GM19238 (cell line): Measurements from ENCODE around the gene EGLN2.
A peak's percentile ranks its signal among the peaks of the same experiment; 100 is the strongest.
"Not testable (repeated sequence)": the region's sequence is repeated elsewhere in the genome, so short reads cannot be mapped to it uniquely, and the experiment has no call there.

Experiments
- DNase-seq: peaks from one replicate; pipeline ENCODE4 v3.0.0; 2011; ENCODE audit warnings: low spot score; ENCODE audit not compliant: insufficient read length

EGLN2 gene

DNA sequence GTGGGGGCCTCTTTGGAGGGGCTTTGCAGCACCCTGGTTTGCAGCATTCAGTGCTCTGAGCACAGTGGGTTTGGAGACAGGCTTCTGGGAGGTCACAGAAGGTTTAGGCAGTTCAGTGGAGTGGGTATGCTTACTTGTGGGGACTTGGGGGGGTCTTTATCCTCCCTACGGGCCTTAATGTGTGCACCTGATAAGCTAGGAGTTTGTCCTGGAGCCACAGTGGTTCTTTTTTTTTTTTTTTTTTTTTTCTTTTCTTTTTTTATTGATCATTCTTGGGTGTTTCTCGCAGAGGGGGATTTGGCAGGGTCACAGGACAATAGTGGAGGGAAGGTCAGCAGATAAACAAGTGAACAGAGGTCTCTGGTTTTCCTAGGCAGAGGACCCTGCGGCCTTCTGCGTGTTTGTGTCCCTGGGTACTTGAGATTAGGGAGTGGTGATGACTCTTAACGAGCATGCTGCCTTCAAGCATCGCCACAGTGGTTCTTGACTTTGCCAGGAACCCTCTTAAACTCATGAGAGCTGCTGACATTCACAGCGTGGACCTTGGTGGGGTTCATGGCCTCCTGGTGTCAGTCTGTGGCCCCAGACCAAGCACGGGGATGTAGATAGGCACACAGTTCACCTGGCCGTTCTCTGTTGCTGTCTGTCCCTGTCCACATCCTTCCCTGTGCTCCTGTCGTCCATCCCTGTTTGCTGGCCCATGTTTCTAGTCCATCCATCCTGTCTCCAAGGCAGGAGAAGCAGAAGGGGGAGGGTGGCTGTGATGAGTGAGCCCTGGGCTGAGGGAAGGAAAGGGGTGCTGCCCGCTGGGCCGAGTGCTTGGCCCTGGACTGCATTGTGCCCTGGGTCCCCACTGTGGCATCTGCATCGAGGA, 2.7 kb downstream of the EGLN2 start:
- no peak for DNase-seq

DNA sequence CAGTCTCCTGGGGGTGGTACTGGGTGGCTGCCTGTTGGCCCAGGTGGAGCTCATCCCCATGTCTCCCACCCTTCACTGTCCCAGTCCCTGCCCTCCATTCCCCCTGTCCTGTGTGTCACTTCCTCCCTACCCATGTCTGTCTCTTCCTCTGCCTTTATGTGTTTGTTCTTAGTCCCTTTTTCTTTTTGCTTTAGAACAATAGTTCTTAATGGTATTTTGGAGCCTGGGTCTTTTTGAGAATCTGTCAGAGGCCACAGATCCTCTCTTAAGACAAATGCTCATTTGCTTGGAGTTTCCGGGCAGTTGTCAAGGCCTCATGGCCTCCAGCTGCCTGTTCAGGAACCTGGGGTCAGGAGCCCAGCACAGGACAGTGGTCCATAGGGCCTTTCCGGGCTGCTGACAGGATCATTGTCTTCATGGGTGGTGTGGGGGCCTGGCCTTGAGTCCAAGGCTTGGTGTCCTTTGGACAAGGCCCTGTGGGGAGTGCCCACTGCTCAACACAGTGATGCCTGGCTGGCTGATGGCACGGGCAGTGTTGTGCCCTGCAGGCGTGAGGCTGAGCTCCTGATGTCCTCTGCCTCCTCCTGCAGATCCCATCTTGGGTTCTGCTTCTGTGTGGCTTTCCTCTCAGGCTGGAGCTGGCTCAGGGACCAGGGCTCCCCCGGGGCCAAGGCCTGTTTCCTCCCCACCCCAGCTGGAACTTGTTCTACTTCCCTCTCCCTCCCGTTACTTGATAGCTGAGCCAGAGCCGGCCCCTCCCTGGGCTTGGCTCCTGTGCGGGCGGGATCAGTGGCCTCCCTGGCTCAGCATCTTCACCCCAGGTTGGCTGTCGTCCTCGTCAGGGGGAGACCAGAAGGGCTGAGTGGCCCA, 3.5 kb downstream of the EGLN2 start:
- DNase-seq: no peak

DNA sequence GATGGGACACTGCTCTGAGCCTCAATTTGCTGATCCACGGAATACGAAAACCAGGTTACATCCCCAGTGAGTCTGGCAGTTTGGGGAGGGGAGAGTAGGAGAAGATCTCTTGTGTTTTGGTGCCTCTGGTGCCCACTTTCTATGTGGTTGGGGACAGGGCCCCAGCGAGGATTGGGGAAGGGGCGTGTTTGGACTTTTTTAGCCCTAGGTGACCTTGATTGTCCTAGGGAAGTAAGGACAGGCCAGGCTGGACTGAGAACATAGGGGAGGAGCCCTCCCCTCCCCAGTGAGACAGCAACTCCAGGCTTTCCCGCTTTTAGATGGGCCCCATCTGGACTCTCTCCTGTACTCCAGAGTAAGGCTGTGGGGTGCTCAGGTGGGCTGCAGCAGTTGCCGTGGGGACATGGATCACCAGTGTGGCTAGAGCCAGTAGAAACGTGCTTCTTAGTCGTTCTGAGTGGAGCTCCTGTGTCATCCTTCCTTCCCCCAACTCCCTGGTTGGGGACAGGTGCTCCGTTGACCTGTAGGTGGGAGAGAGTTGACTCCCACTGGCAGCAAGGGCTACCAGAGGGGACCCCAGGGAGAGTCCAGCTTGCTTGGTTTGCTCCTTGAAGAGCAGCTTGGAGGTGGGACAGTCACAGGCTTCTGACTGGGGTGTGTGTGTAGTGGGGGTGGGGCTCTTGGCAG, 4.3 kb downstream of the EGLN2 start:
- DNase-seq: no peak

DNA sequence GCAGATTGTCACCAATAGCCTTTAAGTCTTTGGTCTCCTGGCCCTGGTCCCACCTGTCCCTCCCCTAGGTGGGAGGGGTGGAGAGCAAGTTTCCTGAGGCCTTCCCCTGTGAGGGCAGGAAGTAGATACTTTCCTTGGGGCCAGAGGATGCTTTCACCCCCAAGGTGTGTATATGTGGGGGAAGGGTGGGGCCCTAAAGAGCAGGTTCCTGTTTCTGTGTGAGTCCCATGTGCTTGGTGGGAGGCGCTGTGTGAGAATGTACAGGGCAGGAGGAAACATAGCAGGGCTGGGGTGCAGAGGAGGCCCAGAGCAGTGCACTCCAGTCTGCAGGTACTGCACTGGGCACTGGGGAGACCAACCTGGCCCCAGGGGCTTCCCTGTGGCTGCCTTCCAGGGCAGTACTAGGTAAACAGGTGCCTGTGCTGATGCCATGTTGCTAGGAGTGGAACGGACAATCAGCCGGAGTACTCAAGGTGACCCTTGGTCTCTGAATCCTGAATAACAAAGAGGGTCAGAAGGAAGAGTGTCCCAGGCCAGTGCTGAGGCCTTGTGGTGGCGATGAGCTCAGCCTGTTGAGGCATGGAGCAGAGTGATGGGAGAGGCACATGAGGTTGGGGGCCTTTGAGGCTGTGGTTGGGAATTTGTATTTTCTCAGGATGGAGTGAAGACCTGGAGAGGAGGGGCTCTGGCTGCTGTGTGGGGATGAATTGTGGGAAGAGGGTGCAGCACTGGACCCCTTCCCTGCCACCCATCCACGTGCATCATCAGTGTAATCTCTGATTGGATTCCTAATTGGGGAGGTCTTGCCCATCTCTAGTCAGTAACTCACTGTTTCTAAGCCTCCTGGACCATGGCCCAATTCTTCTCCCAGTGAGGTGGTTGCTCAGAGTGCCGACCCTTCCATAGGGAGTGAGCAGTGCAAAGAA, 5.1 kb downstream of the EGLN2 start:
- peak; percentile 45 for DNase-seq

DNA sequence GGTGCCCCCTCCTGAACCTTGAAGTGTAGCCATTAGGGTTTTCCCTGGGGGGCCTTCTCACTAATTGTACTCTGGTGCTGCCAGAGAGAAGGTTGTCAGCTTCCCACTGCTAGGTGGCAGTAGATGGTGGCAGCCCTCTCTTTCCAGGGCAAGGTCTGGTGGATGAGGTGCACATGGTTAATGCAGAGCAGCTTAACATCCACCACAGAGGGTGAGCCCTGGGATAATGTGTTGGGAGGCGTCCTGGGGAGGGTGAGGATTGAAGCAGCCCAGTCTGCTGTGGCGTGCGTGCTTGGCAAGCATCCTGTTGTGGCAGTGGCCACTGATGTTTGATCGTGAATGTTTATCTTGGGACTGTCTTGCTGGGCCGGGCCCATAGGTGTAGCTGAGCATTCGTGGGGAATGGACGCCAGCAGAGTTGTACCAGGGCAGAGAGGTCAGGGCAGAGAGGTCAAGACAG, 5.8 kb downstream of the EGLN2 start:
- no peak for DNase-seq

DNA sequence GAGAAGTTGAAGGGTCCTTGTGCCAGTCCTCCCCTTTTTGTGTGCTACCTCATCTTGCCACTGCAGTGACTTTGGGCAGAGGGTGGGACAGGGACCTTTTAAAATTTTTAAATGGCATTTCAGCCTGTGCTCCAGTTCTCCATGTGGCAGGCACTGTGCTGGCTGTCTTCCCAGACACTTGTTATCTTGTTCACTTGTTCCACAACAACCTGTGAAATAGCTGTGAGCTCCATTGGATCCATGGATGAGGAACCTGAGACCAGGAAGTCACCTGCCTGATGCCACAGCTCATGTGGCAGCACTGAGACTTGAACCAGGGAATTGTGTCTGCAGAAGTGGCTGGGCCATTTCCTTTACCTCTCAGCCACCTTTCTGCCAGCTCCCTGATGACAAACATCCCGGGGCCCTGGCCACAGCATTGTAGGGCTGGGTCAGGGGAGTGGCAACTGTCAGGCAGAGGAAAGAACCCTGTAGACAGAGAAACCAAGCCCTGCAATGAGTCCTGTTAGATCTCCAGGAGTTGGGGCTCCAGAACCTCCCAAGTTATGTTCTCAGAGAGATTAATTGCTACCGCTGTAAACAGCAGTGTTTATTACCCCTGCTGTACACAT, 6.4 kb downstream of the EGLN2 start:
- DNase-seq: no peak

DNA sequence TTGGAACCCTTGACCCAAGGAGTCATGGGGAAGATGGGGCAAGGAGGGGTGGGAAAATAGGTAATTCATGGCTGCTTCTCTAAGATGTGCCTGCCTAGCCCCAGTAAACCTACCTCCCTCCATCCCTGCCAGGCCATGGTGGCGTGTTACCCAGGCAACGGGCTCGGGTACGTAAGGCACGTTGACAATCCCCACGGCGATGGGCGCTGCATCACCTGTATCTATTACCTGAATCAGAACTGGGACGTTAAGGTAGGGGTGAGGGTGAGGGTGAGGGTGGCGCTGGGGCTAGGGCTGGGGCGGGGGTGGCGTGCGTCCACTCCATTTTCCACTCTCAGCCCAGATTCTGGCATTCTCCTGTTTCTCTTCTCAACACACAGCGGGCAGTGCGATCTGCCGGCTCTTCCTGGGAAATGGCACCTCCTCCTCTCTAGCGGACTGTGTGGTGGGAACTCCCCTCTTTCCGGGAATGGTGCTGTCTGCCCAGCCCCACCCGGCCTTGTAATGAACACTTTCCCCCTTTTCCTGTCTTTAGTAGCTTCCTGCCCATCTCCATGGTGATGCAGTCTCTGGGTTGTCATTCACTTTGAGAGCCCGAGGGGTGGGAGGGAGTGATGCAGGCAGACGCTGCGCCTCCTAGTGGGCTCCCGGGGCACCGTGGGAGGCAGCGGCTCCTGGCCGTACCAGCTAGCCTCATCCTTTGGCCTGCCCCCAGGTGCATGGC, 7.6 kb downstream of the EGLN2 start:
- peak; percentile 81 for DNase-seq

DNA sequence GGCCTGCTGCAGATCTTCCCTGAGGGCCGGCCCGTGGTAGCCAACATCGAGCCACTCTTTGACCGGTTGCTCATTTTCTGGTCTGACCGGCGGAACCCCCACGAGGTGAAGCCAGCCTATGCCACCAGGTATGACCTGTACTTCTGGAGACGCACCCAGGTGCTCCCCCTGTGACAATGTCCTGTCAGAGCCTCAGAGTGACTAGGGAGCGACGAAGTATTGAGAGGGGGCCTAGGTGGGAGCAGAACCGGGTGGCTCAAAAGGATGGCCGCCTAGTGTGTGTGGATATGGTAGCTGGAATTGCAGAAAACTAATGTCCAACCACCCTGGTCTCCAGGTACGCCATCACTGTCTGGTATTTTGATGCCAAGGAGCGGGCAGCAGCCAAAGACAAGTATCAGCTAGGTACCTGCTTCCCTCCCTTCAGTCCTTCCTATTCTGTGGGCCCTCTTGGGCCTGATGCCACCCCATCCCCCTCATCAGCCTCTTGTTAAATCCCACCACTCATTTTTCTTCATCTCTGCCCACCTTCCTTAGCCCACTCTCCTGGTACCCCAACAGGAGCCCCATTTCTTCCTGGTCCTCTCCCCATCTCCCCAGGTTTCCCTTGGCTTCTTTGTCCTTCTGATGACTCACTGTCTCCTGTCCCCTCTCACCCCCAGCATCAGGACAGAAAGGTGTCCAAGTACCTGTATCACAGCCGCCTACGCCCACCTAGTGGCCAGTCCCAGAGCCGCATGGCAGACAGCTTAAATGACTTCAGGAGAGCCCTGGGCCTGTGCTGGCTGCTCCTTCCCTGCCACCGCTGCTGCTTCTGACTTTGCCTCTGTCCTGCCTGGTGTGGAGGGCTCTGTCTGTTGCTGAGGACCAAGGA, 8.4 kb downstream of the EGLN2 start:
- DNase-seq: no peak

DNA sequence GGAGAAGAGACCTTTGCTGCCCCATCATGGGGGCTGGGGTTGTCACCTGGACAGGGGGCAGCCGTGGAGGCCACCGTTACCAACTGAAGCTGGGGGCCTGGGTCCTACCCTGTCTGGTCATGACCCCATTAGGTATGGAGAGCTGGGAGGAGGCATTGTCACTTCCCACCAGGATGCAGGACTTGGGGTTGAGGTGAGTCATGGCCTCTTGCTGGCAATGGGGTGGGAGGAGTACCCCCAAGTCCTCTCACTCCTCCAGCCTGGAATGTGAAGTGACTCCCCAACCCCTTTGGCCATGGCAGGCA, 9.0 kb downstream of the EGLN2 start:
- no peak for DNase-seq

DNA sequence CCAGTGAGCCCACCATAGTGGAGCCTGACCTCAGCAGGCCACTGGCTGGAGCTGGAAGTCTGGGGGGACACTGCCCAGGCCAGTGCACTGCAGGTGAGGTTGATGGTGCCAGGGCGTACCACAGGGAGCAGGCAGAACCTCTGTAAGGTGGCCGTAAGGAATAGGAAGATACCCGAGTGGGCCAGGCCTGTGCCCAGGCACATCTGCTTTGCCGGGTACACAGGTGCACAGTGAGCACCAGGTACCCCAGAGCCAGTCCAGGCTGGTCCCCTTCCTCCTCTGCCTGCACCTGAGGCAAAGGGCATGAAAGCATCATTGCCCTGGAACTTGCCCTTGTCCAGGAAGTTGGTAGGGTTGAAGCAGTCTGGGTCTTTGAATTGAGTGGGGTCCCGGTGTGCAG, 9.5 kb downstream of the EGLN2 start:
- DNase-seq: no peak

DNA sequence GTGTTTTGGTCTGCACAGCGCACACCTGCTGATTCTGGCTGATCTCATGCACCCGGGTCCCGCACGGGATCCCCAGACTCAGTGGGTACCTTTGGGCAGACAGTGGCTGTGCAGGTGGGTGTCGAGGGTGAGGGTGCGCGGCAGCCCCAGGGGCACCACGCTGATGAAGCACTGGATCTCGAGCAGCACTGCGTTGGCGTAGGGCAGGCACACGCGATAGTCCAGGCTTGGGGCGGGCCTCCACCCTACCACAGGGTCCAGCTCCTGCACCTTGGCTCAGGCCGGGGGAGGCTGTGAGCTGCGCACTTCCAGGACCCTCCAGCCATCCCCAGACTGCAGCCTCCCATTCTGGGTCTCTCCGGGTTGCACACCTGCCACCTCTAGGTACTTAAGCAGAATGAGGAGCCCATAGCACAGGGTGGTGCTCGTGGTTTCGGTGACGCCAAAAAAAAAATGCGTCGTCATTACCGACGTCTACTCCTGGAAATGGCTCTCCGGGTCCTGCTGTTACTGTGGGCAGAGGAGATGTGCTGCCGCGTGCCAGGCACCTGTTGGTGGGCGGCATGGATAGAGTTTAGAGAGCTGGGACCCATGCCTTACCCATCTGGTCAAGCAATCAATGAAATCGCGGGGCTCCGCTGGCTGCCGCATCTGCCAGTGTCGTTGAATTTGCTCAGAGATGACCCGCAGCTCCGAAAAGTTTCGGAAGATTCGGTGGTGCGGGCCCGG, 10.5 kb downstream of the EGLN2 start:
- DNase-seq: no peak

DNA sequence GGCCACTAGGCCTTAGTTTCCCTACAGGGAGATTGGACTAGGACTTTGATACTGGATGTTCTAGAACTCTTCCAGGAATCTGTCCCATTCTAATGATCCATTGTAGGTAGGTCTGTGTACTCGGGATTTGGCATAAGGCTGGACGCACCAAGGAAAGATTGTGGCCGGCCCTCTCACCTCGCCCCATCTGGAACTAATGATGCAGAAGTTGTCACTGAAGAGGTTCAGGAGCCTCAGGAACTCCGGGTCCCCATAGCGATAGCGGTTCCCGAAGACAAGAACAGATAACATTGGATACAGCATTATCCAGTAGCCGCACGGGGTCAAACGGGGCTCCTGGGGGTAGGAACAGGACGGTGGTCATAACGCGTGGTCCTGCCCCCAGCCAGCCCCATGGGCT, 11.2 kb downstream of the EGLN2 start:
- no peak for DNase-seq

DNA sequence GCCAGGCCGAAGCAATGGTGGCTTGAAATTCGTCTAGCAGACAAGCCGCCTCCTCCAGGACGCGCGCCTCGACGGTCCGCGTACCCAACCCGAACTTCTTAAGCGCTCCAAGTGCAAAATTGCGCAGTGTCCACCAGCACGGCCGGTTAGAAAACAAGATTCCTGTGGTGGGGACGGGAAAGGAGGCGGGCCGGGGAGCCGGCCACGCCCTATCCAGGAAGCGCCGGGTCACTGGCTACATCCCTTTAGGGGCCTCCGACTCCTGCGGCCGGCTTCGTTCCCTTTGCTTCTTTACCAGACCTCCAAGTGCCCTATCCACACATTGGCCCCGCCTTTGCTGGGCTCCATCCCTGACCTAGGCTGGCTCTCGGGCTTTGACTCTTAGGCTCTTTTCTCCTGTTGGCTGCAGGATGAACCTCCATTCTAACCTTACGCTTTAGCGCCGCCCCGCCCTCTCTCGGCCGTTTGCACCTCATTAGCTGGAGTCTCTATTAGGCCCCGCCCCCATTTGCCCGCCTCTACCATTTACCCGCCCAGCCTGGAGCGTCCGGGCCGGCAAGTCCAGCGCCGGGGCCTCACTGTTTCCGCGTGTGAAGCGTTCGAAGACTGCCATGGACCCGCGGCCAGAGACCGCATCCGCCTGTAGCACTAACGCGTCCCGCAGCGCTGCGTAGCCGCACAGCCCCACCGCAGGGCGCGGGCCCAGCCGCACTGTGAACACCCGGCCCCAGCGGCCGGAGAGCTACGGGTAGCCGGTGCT, 11.8 kb downstream of the EGLN2 start:
- not testable (repeated sequence) for DNase-seq

DNA sequence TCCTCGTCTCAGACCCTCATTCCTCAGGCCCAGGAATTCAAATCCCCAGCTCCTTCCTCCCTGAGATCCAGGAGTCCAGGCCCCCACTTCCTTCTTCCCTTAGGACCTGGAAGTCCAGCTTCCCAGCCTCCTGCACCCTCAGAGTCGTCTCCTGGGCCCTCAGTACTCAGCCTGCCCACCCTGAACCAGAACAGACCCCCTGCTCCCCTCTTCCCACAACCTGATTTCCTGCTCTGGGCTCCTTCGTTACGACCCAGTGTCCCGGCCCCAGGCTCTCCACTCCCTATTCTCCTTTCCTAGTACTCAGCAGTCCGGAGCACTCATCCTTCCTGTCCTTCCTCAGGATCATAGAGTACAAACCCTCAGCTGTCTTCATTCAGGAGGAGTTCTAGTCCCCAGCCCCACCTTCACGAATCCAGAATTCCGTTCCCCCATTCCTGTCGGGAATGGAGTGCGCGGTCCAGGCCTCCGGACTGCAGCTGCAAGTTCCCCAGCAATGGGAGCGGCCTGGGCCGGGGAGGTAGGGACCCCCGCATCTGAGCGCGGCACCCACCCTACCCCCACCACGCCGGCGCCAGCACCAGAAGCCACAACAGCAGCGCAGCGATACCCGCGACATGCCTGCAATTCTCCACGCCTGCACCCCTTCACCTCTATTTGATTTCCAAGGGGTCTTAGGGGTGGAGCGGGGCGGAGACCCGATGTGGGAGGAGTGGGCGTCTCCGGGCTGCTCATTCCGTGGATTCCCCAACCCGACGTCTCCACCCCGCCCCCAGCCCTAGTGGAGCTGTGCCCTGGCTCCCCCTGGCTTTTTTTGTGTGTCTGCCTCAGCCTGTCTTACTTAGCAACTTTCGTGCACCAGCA, 12.7 kb downstream of the EGLN2 start:
- no peak for DNase-seq

DNA sequence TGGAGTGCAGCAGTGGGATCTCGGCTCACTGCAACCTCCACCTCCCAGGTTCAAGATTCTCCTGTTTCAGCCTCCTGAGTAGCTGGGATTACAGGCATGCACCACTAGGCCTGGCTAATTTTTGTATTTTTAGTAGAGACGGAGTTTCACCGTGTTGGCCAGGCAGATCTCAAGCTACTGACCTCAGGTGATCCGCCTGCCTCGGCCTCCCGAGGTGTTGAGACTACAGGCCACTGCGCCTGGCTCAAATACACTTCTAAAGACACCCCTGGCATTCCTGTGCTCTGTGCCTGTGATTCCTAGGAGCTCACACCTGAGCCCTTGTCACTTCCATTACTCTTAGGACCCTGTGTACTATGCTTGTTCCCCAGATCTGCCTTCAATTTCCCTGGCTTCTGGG, 13.6 kb downstream of the EGLN2 start:
- not testable (repeated sequence) for DNase-seq

DNA sequence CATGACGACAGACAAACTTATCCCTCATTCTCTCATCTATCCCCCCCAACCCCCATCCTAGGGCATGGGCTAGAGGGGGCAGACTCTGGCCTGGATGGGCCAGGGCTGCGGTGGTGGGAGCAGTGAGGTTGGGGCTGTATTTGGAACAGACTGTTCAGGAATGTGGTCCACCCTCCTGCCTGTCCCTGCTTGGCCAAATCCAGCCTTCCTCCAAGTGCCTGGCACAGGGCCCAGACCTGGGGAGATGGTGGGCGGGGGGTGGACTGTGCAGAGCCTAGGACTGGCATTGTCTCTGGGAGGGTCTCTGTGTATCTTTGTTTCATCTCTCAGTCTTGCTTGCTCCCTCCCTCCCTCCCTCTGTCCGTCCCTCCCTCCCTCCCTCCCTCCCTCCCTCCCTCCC, 14.2 kb downstream of the EGLN2 start:
- DNase-seq: no peak
